ENCODE measurements around the gene SMPD4.
"Not testable (repeated sequence)": the region's sequence is repeated elsewhere in the genome, so short reads cannot be mapped to it uniquely, and the experiment has no call there.

SMPD4 gene

GRCh38 chr2:130138841-130139251, 42.6 kb downstream of the SMPD4 start:
- not testable (repeated sequence) for DNase-seq (ENCODE audit: low read depth in 2 of 2); H3K4me3 ChIP-seq (replicated peaks in 1 of 2; ENCODE audit: low read depth in 2 of 2, low read length in 2 of 2)

- DNase-seq (ENCODE audit: low read depth in 2 of 2) = not testable (repeated sequence)
Observed at GRCh38 chr2:130138326-130138725, 43.1 kb downstream of the SMPD4 start.

DNA sequence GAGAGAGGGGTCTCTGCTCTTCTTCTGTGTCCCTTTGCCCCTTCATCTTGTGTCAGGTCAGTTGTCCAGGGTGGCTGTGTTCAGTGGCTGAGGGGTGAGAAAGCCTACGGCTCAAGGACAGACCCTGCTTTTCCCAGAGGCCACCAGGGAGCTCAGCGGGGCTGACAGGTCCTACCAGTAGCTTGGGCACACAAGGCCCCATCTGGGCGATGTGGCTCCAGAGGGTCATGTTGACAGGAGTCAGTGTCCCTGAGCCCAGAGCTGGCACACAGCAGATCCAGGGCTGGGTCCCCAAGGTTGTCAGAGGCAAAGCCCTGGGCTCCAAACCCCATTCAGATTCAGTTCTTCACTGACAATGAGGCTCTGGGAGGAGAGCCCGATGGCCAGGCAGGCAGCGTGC, 44.3 kb downstream of the SMPD4 start:
- not testable (repeated sequence) for H3K4me3 ChIP-seq (replicated peaks in 1 of 2; ENCODE audit: low read depth in 2 of 2, low read length in 2 of 2); DNase-seq (ENCODE audit: low read depth in 2 of 2)

More at GRCh38 chr2:130138326-130138725, 43.1 kb downstream of the SMPD4 start:
- H3K4me3 ChIP-seq (replicated peaks in 1 of 2; ENCODE audit: low read depth in 2 of 2, low read length in 2 of 2) = not testable (repeated sequence)

DNA sequence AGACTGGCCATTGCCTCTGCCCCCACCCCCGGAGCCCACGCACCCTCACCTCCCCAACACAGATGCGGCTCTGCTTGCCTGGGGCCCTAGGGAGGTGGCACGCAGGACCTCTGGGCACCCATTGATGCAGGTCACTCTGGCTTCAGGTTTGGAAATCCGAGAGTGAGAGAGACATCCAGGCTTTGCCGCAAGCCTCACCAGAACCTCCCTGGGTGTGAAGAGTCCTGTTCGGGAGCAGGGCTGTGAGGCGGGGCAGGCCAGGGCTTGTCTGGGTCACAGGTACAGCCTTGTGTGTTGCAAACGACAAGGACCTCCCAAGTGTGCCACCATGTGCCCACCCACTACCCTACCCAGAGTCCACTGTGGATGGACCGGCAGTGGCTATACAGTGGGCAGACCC, 44.9 kb downstream of the SMPD4 start:
- not testable (repeated sequence) for DNase-seq (ENCODE audit: low read depth in 2 of 2); H3K4me3 ChIP-seq (replicated peaks in 1 of 2; ENCODE audit: low read depth in 2 of 2, low read length in 2 of 2)

GRCh38 chr2:130135692-130136541, 45.5 kb downstream of the SMPD4 start:
- no peak overlapping the region for H3K4me3 ChIP-seq (replicated peaks in 1 of 2; ENCODE audit: low read depth in 2 of 2, low read length in 2 of 2)
- TF ChIP-seq CTCF (IDR thresholded peaks at IDR 0.05; ENCODE audit: low read depth, low read length) = no peak
- DNase-seq (ENCODE audit: low read depth in 2 of 2) = no peak

- not testable (repeated sequence) for H3K4me3 ChIP-seq (replicated peaks in 1 of 2; ENCODE audit: low read depth in 2 of 2, low read length in 2 of 2); DNase-seq (ENCODE audit: low read depth in 2 of 2)
Observed at GRCh38 chr2:130129120-130129829, 52.1 kb downstream of the SMPD4 start, which contains the start of gene POTEF. TSS of gene POTEF (minus strand) at chr2:130129222. CDS start at chr2:130120515, 8,707 bp downstream.

DNA sequence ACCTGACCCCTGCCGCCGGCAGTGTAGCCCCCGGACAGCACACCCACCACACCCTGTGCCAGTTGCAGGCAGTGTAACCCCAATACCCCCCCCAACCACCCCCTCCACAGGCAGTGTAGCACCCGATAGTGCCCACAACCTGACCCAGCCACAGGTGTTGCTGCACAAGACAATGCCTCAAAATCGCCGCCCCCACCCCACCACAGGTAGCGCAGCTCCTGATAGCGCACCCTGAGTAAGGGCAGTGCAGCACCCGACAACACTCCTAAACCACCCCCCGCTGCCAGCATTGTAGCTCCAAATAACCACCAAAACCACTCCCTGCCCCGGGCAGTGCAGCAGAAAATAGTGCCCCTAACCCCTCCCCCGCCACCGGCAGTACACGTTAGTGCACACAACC, 52.9 kb downstream of the SMPD4 start:
- DNase-seq (ENCODE audit: low read depth in 2 of 2); H3K4me3 ChIP-seq (replicated peaks in 1 of 2; ENCODE audit: low read depth in 2 of 2, low read length in 2 of 2): not testable (repeated sequence)

GRCh38 chr2:130127726-130128125, 53.7 kb downstream of the SMPD4 start:
- DNase-seq (ENCODE audit: low read depth in 2 of 2); H3K4me3 ChIP-seq (replicated peaks in 1 of 2; ENCODE audit: low read depth in 2 of 2, low read length in 2 of 2): not testable (repeated sequence)

GRCh38 chr2:130120924-130121323, 60.5 kb downstream of the SMPD4 start:
- DNase-seq (ENCODE audit: low read depth in 2 of 2); H3K4me3 ChIP-seq (replicated peaks in 1 of 2; ENCODE audit: low read depth in 2 of 2, low read length in 2 of 2): not testable (repeated sequence)

DNA sequence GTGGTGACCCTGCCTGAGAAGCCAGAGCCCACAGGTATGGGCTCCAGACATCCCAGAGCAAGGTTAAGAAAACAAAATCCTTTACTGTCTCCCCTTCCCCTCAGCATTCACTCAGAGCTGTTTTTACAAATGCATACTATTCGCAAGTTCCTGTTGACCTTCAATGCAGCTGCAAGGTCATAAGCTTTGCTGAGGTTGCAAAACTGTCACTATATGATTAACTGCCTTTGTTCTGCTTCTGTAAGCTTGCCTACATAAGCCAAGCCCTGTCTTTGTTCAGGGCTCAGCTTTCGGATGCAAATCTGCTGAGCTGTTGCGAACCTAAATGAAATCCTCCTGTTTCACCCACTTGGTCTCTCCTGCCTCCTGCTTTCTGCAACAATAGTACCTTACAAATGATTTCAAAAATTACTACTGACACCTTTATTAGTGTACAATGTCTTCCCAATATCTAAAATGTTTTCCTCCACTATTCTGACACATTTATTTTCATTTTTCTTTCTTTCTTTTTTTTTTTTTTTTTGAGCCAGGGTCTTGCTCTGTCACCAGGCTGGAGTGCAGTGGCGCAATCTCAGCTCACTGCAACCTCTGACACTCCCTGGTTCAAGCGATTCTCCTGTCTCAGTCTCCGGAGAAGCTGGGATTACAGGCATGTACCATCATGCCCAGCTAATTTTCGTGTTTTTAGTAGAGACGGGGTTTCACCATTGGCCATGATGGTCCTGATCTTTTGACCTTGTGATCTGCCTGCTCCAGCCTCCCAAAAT, 78.6 kb downstream of the SMPD4 start:
- H3K4me3 ChIP-seq (replicated peaks in 1 of 2; ENCODE audit: low read depth in 2 of 2, low read length in 2 of 2) = not testable (repeated sequence)
- DNase-seq (ENCODE audit: low read depth in 2 of 2) = peak in 1 of 2 donors; percentile 0

Measured in cardiac fibroblast (primary cell).